Activated CD8-positive, alpha-beta memory T cell treated with anti-CD3 and anti-CD28 coated beads for 24 hours (primary cell): ENCODE measurements around the gene LCTL.
"Not testable (repeated sequence)": the region's sequence is repeated elsewhere in the genome, so short reads cannot be mapped to it uniquely, and the experiment has no call there.

Experiments
- DNase-seq: peaks from one replicate; pipeline ENCODE4 v3.0.0-alpha.2; 2020

Gene LCTL

DNA sequence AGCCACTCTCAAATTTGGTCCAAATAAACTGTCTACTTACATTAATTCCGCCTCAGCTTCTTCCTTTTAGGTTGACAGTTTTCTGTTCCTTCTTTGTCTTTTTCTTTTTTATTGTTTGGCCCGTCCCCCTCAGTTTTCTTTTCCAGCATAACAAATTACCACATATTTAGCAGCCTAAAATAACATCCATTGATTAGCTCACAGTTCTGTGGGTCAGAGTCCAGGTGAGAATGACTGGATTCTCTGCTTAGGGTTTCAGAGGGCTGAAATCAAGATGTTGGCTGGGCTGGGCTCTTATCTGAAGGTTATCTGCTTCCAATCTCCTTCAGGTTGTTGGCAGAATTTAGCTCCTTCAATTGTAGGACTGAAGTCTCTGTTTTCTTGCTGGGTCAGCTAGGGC is 24.6 kb upstream of the LCTL start:
- DNase-seq: no peak

DNA sequence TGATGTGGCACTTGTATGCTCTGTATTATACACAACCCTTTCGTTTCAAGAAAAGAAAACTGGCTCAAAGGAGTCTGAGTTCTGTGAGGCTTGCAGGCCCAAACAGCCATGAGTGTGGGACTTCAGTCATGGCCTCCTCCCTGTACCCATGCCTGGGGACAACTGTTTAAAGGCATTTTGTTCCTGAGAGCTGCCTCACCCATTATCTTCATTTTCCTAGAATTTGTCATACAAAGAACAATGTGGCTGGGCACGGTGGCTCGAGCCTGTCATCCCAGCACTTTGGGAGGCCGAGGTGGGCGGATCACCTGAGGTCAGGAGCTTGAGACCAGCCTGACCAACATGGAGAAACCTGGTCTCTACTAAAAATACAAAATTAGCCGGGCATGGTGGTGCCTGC is 23.6 kb upstream of the LCTL start:
- not testable (repeated sequence) for DNase-seq

DNA sequence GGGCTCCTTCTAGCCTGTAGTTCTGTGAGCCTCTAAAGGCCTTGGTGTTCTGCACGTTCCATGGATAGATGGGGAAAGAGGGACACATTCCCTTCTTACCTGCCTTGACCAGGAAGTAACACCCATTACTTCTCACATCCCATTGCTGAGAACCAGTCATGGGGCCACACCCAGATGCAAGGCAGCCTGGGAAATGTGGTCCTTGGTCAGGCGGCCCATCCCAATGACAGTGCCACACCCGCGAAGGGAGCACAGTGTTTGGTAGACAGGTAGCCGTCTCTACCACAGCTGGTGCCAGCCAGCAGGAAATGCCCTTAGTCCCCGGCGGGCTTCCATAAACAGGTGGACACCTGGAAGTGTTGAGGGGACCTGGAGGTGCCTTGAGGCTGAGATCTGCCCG is 23.2 kb upstream of the LCTL start:
- DNase-seq: no peak

GRCh38 chr15:66588537-66588936 is 22.7 kb upstream of the LCTL start:
- DNase-seq: no peak

DNA sequence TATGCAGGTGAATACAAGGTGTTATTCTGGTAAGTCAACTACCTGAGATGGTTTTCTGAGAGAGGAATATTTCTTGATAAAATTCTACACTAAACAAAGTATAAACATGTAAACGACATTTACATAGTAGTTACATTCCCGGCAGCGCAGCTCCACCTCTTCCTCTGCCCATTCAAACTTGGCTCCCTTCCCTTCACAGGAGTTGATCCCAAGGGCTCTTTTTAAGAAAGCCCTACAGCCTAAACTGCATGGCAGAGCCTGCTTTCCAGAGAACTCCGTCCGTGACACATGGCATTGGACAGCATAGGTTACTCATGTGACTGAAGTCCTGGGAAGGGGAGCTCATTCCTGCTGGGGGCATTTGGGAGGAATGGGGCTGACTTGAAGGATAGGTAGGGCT is 22.0 kb upstream of the LCTL start:
- no peak for DNase-seq

GRCh38 chr15:66587020-66587419 is 21.2 kb upstream of the LCTL start:
- no peak for DNase-seq

DNA sequence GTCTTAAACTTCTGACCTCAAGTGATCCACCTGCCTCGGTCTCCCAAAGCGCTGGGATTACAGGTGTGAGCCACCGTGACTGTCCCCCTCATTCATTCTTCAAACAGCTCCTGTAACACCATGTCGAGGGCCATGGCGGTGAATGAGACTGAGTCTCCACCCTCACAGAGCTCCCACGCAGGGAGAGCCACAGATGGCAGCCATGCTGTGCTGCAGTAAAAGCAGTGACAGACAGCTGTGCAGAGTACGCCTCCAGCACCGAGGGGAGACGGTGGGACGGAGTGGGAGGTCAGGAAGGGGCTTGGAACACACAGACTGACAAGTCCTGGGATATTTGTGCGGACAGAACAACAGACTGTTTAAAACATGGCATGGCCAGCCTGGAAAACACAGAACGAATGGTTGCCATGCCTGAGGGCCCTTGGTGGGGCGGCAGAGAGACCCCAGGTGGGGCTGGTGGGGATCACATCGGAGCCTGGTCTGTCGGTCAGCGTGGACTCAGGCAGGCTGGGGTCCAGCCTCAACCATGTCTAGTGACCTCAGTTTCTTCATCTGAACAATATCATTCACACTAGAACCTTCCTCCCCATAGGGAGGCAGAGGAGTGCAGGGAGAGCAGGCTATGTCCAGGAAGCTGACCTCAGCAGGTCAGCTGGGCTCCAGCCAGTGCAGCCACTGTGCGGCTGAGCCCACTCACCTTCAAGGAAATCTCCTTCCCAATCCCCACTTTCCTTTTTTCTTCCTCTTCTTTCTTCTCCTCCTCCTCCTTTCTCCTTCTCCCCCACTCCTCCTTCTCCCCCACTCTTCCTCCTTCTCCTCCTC is 20.6 kb upstream of the LCTL start:
- DNase-seq: no peak

DNA sequence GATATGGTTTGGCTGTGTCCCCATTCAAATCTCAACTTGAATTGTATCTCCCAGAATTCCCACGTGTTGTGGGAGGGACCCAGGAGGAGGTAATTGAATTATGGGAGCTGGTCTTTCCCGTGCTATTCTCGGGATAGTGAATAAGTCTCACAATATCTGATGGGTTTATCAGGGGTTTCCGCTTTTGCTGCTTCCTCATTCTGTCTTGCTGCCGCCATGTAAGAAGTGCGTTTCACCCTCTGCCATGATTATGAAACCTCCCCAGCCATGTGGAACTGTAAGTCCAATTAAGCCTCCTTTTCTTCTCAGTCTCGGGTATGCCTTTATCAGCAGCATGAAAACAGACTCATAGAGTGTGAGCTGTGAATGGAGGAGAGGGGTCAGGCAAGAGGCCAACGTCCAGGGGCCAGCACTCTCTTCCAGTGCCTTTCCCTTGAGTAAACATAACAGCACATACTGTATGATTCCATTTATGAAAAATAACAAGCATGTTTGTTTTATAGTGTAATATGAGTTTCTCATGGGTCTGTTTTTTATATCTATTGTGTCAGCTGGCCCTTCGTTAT is 16.3 kb upstream of the LCTL start:
- no peak for DNase-seq

- no peak for DNase-seq
Measured at GRCh38 chr15:66580643-66581042, 14.8 kb upstream of the LCTL start.

GRCh38 chr15:66578286-66578875 is 12.6 kb upstream of the LCTL start:
- DNase-seq: no peak

DNA sequence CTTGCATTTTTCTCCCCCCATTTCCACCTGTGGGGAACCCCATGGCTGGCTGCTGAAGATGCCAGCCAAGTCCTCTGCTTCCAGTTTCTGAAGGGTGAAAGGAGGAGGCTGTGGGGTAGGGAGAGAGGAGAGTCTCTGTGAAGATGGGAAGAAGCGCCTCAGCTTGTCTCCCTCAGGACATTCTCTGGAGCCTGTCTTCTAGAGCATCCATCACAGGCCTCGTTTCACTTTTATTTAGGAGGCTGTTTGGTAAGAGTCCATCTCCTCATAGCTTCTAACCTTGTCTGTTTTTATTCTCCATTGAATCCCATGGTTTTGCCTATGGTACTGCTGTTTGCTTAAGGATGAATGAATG is 8.8 kb upstream of the LCTL start:
- no peak for DNase-seq

GRCh38 chr15:66573719-66574595 is 8.2 kb upstream of the LCTL start:
- no peak for DNase-seq

DNA sequence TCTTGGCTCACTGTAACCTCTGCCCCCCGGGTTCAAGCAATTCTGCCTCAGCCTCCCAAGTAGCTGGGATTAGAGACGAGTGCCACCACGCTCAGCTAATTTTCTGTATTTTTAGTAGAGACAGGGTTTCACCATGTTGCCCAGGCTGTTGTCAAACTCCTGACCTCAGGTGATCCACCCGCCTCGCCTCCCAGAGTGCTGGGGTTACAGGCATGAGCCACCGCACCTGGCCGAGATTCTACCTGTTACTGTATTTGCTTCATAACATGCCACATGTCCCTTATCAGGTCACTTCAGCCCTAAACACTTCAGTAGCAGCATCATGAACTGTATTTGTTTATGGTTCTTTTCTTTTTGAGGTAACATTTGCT is 7.5 kb upstream of the LCTL start:
- DNase-seq: no peak

DNA sequence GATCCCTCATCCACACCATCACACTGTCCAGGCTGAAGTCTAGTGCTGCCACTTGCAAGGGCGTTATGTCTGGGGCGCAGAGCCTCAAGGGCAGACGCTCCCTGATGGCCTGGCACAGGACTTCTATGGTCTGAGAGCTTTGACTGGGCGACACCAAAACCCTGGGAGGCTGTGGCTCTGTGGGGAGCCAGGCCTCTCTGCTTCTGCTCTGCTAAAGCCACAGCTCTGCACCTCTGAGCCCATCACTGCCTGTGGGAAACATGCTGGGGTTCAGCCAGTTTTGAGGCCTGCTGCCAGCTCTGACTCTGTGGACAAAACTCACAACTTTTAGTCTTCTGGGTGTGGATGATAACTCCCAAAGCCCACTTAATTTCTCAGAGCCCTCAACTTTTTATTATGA is 6.3 kb upstream of the LCTL start:
- no peak for DNase-seq

GRCh38 chr15:66570842-66571478 is 5.2 kb upstream of the LCTL start:
- peak; percentile 35 for DNase-seq

DNA sequence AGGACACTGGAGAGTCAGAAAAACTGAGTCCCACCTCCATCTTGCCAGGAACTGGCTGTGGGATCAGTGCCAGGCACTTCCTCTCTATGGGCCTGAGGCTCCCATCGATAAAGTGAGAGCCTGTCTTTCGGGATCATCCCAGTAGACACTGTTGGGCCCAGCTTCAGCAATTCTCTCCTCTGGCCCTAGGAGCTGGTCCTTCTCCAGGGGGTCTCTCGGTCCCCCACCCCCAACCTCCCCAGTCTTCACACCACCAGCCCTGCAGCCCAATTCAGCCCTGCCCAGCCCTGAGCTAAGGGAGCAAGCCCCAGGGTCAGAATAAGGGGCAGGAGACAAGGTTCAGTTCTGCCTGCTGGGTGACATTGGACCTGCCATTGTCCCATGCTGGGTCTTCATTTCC is 4.5 kb upstream of the LCTL start:
- no peak for DNase-seq

DNA sequence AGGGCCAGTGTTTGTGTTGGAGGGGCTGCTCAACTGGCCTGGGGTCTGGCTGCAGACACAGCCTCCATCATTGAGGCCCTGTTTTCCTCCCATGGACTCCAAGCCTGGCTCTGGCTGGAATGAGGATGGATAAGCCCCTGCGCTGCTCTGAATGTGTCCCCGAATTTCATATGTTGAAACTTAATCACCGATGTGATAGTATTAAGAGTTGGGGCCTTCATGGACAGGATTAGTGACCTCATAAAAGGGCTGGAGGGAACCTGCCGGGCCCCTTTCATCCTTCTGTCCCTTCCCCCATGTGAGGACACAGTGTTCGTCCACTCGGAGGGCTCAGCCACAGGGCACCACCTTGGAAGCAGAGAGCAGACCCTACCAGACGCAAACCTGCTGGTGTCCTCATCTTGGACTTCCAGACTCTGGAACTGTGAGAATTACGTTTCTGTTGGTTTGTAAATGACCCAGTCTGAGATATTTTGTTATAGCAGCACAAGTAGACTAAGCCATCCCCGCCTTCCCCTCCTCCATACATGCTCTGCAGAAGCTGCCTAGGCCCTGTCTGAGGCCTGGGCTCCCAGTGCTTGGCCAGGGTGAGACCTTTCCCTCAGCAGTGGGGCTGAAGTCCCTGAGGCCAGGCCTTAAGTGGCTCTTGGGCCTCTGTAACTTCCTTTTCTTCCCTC is 3.8 kb upstream of the LCTL start:
- DNase-seq: peak; percentile 32

DNA sequence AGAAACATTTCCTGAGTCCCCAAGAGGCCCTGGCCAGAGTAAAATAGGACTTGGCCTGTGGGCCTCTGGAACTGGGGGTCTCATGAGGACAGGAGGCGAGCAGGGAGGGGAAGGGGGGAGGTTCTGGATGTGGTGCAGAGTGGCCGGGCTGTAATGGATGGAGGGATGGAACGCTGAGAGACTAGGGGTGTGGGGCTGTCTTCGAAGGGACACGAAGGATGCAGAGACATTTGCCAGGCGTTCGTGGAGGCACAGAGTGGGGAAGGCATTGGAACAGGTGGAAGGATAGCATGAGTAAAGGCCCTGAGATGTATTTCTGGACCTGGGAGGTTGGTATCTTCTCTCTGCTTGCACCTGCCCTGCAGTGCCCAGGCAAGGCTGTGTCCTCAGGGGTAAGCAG is 2.1 kb upstream of the LCTL start:
- DNase-seq: peak; percentile 41

DNA sequence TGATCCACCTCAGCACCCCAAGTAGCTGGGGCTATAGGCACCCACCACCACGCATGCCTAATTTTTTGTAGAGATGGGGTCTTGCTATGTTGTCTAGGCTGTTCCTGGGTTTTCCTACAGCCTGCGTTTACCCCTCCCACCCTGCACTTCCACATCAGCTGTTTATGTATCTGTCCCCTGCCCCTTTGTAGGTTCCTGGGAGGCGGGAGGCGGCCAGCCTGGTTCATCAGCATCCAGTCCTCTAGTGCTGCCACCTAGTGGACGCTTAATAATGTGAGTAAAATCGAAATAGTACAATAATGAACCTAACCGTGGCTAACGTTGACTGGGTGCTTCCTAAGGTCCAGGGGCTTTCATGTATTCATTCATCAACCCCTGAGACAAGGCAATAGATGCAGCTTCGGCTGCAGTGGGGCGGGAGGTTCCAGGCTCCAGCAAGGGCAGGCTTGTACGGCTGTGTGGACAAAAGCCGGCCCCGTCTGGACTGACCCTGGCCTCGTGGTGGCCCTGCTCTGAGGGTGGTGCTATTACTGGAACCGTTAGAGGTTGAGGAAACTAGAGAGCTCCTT is 1.2 kb upstream of the LCTL start:
- DNase-seq: peak; percentile 69

DNA sequence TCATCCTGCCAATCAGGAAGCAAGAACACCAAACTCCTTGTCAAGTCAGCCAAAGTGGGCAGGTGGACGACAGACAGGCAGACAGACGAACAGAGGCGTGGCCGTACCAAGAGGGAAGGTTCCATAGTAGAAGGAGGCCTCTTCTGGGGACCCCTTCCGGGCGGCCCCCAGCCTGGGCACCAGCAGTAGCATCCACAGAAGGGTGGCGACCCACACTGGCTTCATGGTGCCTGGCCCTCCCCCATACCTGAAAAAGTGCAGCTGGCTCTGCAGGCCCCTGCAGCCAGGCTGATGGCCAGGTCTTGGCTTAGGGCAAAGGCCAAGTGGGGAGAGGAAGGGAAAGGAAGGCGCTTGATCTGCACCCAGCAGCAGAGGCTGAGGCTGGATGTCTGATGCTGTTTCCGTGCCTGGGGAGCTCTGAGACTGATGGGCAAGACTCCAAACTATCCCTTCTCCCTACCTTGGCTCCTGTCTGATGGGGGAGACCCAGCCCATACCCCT is 607 bp downstream of the LCTL start:
- peak; percentile 37 for DNase-seq

GRCh38 chr15:66564136-66565041 is 1.4 kb downstream of the LCTL start:
- DNase-seq: peak; percentile 41
